ENCODE measurements around the gene DNAJC5. TPM values are rescaled to one million over a fixed set of nuclear protein-coding genes. Genes with fewer than 3 reads are reported as not detected.
A peak's percentile ranks its signal among the peaks of the same experiment; 100 is the strongest.

The DNAJC5 gene
- total RNA-seq, 1 experiment from 2014 or later = 79.9 TPM

DNA sequence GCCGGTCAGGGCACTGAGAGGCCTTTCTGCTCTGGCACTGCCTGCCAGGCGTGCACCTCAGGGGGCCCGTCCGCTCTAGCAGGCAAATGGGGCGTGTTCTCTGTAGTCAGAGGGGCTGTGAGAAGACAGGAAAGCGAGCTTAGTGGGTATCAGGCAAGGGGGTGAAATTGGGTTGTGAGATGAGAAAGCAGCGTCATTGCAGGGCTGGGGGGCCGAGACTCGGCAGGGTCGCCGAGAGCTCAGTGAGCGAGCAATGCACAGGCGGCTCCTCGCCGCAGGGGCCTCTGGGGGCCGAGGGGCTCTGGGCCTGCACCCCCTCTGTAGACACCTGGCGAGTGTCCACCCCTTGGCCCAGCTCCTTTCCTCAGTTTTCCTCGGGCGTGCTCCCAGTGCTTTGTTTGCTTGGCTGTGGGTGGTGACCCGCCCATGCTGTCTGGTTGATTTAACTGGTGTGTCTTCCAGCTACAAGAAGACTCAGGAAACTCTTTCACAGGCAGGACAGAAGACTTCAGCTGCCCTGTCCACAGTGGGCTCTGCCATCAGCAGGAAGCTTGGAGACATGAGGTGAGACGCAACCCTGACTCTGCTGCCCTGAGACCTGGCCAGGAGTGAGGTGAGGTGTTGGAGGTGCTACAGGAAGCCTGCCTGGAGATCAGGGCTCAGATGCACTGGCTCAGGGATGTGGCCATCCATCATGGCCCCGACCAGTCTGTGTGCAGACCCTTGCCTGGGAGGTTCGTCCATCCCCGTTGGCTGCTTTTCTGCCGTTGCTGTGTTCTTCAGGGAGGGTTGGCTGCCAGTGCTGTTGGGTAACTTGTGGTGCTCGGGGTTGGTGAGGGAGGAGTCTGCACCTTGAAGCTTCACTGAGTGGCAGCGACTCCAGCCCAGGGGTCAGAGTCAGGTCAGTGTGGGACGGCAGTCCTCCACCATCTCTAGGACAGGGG lies 12.4 kb upstream of the DNAJC5 start:
- Mint-ChIP-seq H3K36me3 (ENCODE audit: insufficient read depth, unreplicated experiment) (peaks cover 85% of the 10 kb centered on the region), H3K27ac (ENCODE audit: unreplicated experiment) (no peak overlapping the region), H3K9me3 (ENCODE audit: low read depth, unreplicated experiment) (no peaks in the 10 kb centered on the region), H3K27me3 (ENCODE audit: unreplicated experiment) (no peaks in the 10 kb centered on the region), H3K4me1 (ENCODE audit: low read depth, unreplicated experiment) (no peaks in the 10 kb centered on the region), H3K4me3 (ENCODE audit: low read depth, unreplicated experiment) (no peak overlapping the region)
- CTCF ChIA-PET = interaction anchor here (0.6 kb wide), 1 partner anchor 264 kb away, joined by 3 read pairs; no protein-coding TSS in a partner anchor
- DNase-seq = no peak
- BruUV-seq (replicated peaks) = no TSS peak
- no peak for TF ChIP-seq CTCF (IDR thresholded peaks at IDR 0.05; ENCODE audit: unreplicated experiment)
- intact Hi-C loops (cut with micrococcal nuclease; ENCODE audit: unreplicated experiment) = no loop called here

GRCh38 chr20:63883201-63883593 lies 11.7 kb upstream of the DNAJC5 start:
- no peaks in the 10 kb centered on the region for H3K4me1 Mint-ChIP-seq (ENCODE audit: low read depth, unreplicated experiment)
- BruUV-seq (replicated peaks) = no TSS peak
- H3K27me3 Mint-ChIP-seq (ENCODE audit: unreplicated experiment) = no peaks in the 10 kb centered on the region
- H3K9me3 Mint-ChIP-seq (ENCODE audit: low read depth, unreplicated experiment) = no peaks in the 10 kb centered on the region
- TF ChIP-seq CTCF (IDR thresholded peaks at IDR 0.05; ENCODE audit: unreplicated experiment) = no peak
- no peak for DNase-seq
- H3K4me3 Mint-ChIP-seq (ENCODE audit: low read depth, unreplicated experiment) = no peak overlapping the region
- H3K27ac Mint-ChIP-seq (ENCODE audit: unreplicated experiment) = no peak overlapping the region
- peaks cover 85% of the 10 kb centered on the region for H3K36me3 Mint-ChIP-seq (ENCODE audit: insufficient read depth, unreplicated experiment)
- intact Hi-C loops (cut with micrococcal nuclease; ENCODE audit: unreplicated experiment) = no loop called here
- CTCF ChIA-PET = interaction anchor here (0.6 kb wide), 1 partner anchor 264 kb away, joined by 3 read pairs; no protein-coding TSS in a partner anchor

DNA sequence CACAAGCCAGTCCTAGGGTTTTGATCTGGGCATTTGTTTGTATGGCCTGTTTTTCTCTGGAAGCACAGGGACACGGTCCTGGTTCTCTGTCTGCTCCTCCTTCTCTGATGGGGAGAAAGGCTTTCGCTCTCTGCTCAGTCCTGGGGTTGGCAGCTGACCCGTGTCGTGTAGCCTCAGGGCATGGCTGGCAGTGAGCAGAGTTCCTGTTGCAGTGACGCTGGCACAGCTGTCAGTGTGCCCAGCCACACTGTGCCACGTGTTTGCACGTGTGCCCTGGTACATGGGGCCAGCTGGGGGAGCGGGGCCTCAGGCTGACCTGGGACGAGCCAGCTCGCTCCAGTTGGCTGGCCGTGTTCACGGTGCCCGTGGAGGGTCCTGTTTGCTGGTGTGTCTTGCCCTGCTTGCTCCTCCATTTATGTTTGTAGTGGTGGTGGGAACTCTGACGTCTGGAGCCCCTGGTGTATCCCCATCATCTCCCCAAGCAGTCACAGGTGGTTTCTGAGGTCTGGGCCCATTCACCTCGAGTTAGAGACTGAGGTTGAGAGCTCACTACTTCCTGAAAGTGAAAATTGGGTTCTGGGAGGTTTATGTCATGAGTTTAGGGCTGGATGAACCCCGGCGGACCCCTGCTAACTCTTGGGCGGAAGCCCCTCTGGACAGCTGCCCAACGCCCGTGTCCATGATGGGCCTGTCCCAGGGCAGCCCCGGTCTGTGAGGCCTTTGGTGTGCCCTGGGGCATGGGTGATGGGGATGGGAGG lies 10.2 kb upstream of the DNAJC5 start:
- no peak for DNase-seq
- Mint-ChIP-seq H3K4me1 (ENCODE audit: low read depth, unreplicated experiment) (peaks cover 9% of the 10 kb centered on the region), H3K27ac (ENCODE audit: unreplicated experiment) (peak overlapping the region; percentile 17), H3K36me3 (ENCODE audit: insufficient read depth, unreplicated experiment) (peaks cover 87% of the 10 kb centered on the region), H3K4me3 (ENCODE audit: low read depth, unreplicated experiment) (no peak overlapping the region), H3K27me3 (ENCODE audit: unreplicated experiment) (no peaks in the 10 kb centered on the region), H3K9me3 (ENCODE audit: low read depth, unreplicated experiment) (no peaks in the 10 kb centered on the region)
- no TSS peak for BruUV-seq (replicated peaks)
- intact Hi-C loops (cut with micrococcal nuclease; ENCODE audit: unreplicated experiment) = no loop called here
- CTCF ChIA-PET = no interaction called here
- TF ChIP-seq CTCF (IDR thresholded peaks at IDR 0.05; ENCODE audit: unreplicated experiment) = no peak

GRCh38 chr20:63885264-63886053 lies 9.5 kb upstream of the DNAJC5 start:
- BruUV-seq (replicated peaks) = no TSS peak
- Mint-ChIP-seq H3K9me3 (ENCODE audit: low read depth, unreplicated experiment) (no peaks in the 10 kb centered on the region), H3K4me1 (ENCODE audit: low read depth, unreplicated experiment) (peaks cover 16% of the 10 kb centered on the region), H3K36me3 (ENCODE audit: insufficient read depth, unreplicated experiment) (peaks cover 91% of the 10 kb centered on the region), H3K4me3 (ENCODE audit: low read depth, unreplicated experiment) (no peak overlapping the region), H3K27me3 (ENCODE audit: unreplicated experiment) (no peaks in the 10 kb centered on the region), H3K27ac (ENCODE audit: unreplicated experiment) (peak overlapping the region; percentile 17)
- intact Hi-C loops (cut with micrococcal nuclease; ENCODE audit: unreplicated experiment) = no loop called here
- no peak for TF ChIP-seq CTCF (IDR thresholded peaks at IDR 0.05; ENCODE audit: unreplicated experiment)
- CTCF ChIA-PET = no interaction called here
- no peak for DNase-seq
